Neutrophil (primary cell): ENCODE measurements around the gene ISCA1.

Experiments used
- H3K27ac ChIP-seq: fragments of 200-600 bp; sonication (generic); 2 replicates; pipeline ENCODE4 v1.5.1; 2016; ENCODE audit warnings: mild to moderate bottlenecking, moderate library complexity
- H3K27me3 ChIP-seq: fragments of 200-600 bp; sonication (generic); 2 replicates; pipeline ENCODE4 v1.6.0; 2016; ENCODE audit warnings: mild to moderate bottlenecking
- H3K36me3 ChIP-seq: fragments of 200-600 bp; sonication (generic); 2 replicates; pipeline ENCODE4 v1.5.1; 2017
- H3K4me1 ChIP-seq, 2 experiments: fragments of 200-600 bp in 1 of 2; sonication (generic) in 1 of 2; 1 replicate in 1 of 2; 2 replicates in 1 of 2; pipeline versions ENCODE4 v1.5.1 to v1.6.1; 2013 to 2016; ENCODE audit warnings: low read depth in 1 of 2, low read length in 1 of 2, mild to moderate bottlenecking in 1 of 2, moderate library complexity in 1 of 2; ENCODE audit not compliant: control insufficient read depth in 1 of 2, insufficient read depth in 1 of 2
- H3K4me3 ChIP-seq, 2 experiments: fragments of 200-600 bp in 1 of 2; sonication (generic) in 1 of 2; 1 replicate in 1 of 2; 2 replicates in 1 of 2; pipeline ENCODE4 v1.5.1; 2013 to 2016; ENCODE audit warnings: low read depth in 1 of 2, low read length in 1 of 2, mild to moderate bottlenecking in 1 of 2, moderate library complexity in 1 of 2
- H3K9me3 ChIP-seq: fragments of 200-600 bp; sonication (generic); 2 replicates; pipeline ENCODE4 v1.5.1; 2016
- TF ChIP-seq, protein P1 (sequence below): fragments of 200-600 bp; sonication (generic); IDR thresholded peaks from 2 replicates; pipeline ENCODE4 v1.5.1; 2016; ENCODE audit warnings: antibody characterized with exemption

Gene ISCA1

DNA sequence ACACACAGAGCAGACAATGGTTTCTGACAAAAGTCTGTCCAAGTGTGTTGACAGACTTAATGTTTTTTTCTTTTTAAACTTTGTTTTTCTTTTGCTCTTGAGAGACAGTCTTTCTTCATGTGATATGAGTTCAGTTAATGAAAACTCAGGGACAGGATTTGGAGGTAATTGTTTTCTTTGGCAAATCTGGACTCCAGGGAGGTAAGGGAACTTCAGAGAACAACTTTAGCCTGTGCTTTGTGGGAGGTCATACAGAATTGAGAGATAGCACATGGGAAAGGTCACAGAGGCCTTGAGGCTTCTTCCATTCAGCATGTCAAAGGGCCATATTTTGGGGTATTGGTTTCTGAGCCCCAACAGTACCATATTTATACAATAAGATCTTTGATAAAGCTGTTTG, 32.2 kb downstream of the ISCA1 start:
- Histone ChIP-seq H3K4me3 (no peak overlapping the region), H3K4me1 (no peaks in the 10 kb centered on the region), H3K27me3 (no peaks in the 10 kb centered on the region), H3K9me3 (no peaks in the 10 kb centered on the region), H3K36me3 (no peaks in the 10 kb centered on the region), H3K27ac (no peak overlapping the region)
- TF ChIP-seq, protein P1, sequence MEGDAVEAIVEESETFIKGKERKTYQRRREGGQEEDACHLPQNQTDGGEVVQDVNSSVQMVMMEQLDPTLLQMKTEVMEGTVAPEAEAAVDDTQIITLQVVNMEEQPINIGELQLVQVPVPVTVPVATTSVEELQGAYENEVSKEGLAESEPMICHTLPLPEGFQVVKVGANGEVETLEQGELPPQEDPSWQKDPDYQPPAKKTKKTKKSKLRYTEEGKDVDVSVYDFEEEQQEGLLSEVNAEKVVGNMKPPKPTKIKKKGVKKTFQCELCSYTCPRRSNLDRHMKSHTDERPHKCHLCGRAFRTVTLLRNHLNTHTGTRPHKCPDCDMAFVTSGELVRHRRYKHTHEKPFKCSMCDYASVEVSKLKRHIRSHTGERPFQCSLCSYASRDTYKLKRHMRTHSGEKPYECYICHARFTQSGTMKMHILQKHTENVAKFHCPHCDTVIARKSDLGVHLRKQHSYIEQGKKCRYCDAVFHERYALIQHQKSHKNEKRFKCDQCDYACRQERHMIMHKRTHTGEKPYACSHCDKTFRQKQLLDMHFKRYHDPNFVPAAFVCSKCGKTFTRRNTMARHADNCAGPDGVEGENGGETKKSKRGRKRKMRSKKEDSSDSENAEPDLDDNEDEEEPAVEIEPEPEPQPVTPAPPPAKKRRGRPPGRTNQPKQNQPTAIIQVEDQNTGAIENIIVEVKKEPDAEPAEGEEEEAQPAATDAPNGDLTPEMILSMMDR = no peak

DNA sequence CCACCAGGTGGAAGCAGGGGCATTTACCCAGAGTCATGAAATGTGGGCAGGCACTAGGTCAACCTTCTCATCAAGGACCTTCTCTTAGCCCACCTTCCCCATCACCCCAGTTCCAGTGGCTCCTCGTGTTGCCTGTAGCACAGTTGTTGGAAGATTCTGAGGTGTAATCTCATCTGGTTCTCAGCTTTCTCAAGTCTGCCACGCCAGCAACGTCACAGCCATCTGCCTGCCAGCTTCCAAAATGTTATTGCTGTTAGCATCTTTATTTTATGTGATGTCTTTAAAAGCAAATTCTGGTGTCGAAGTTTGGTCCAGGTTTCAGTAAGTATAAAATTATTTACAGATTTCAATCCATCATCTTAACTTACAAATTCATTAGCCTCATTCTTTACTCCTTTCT, 33.6 kb downstream of the ISCA1 start:
- no peaks in the 10 kb centered on the region for H3K27me3 ChIP-seq
- TF ChIP-seq, protein P1 = no peak
- H3K4me3 ChIP-seq = no peak overlapping the region
- H3K36me3 ChIP-seq = no peaks in the 10 kb centered on the region
- H3K27ac ChIP-seq = no peak overlapping the region
- no peaks in the 10 kb centered on the region for H3K9me3 ChIP-seq
- H3K4me1 ChIP-seq = no peaks in the 10 kb centered on the region

DNA sequence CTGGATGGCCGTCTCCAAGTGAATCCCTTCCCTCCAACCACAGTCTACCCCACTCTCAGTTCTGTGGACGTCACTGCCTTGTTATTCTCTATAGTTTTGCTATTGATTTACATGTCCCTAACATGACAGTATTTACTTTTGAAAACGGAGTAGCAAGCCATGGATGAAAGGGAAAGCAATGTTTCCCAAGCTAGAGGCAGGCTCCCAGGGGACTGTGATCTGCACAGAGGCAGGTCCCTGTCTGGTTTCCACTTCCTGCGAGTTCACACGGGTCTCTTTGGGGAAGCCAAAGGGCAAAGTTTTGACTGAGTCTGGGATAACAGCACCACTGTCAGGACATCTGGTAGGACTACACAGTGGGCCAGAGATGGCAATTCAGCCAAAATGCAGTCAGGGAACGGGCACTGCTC, 35.6 kb downstream of the ISCA1 start:
- Histone ChIP-seq H3K4me1 (no peaks in the 10 kb centered on the region), H3K27me3 (no peaks in the 10 kb centered on the region), H3K9me3 (no peaks in the 10 kb centered on the region), H3K27ac (no peak overlapping the region), H3K4me3 (no peak overlapping the region), H3K36me3 (no peaks in the 10 kb centered on the region)
- TF ChIP-seq, protein P1 = no peak

DNA sequence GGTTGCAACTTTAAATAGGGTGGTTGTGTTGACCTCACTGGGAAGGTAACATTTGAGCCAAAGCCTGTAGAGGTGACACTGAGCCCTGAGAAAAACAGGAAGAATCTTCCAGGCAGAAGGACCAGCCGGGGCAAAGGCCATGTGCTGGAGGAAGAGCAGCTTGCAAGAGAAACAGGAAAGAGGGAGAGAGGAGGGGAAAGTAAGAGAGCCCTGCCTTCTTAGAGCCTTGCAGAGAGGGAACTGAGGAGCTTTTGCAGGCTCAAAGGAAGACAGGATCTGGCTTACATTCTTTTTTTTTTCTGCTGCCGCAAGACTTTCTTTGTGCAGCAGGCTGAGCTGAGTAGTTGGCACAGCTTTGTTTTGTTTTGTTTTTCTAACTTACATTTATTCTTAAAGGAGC, 40.3 kb downstream of the ISCA1 start:
- Histone ChIP-seq H3K27me3 (no peaks in the 10 kb centered on the region), H3K27ac (no peak overlapping the region), H3K36me3 (no peaks in the 10 kb centered on the region), H3K4me1 (no peaks in the 10 kb centered on the region), H3K9me3 (no peaks in the 10 kb centered on the region), H3K4me3 (no peak overlapping the region)
- TF ChIP-seq, protein P1 = no peak

DNA sequence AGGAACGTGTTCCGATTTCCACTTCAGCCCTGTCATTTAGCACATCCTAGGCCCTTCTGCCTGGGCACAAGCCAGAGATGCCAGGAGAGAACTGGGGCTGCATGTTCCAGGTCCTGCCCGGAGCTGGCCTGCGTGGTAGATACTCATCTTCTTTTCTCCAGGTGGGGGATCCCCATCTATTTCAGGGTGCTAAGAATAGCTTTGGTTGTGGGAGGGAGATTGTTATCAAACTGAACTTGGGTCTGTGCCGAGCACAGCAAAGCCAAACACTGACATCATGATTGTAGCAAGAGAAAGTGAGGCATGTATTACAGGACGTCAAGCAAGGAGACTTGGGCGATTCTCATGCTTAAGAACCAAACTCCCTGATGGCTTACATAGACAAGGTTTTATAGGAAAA, 41.1 kb downstream of the ISCA1 start:
- Histone ChIP-seq H3K9me3 (no peaks in the 10 kb centered on the region), H3K4me3 (no peak overlapping the region), H3K4me1 (no peaks in the 10 kb centered on the region), H3K36me3 (no peaks in the 10 kb centered on the region), H3K27me3 (no peaks in the 10 kb centered on the region), H3K27ac (no peak overlapping the region)
- TF ChIP-seq, protein P1 = no peak
